ENCODE data around the gene STRIT1.

GRCh38 chr3:155244216-155244615, 49.3 kb downstream of the STRIT1 start:
- no peak for TF ChIP-seq GLIS3 (CRISPR knock-in tag; IDR thresholded peaks at IDR 0.05)
- TF ChIP-seq, protein P1, sequence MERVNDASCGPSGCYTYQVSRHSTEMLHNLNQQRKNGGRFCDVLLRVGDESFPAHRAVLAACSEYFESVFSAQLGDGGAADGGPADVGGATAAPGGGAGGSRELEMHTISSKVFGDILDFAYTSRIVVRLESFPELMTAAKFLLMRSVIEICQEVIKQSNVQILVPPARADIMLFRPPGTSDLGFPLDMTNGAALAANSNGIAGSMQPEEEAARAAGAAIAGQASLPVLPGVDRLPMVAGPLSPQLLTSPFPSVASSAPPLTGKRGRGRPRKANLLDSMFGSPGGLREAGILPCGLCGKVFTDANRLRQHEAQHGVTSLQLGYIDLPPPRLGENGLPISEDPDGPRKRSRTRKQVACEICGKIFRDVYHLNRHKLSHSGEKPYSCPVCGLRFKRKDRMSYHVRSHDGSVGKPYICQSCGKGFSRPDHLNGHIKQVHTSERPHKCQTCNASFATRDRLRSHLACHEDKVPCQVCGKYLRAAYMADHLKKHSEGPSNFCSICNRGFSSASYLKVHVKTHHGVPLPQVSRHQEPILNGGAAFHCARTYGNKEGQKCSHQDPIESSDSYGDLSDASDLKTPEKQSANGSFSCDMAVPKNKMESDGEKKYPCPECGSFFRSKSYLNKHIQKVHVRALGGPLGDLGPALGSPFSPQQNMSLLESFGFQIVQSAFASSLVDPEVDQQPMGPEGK (CRISPR knock-in tag; IDR thresholded peaks at IDR 0.05; ENCODE audit: borderline replicate concordance) = no peak
- TF ChIP-seq ARNTL (CRISPR knock-in tag; IDR thresholded peaks at IDR 0.05; ENCODE audit: borderline replicate concordance, low read depth) = no peak
- TF ChIP-seq PPARA (CRISPR knock-in tag; IDR thresholded peaks at IDR 0.05; ENCODE audit: borderline replicate concordance) = no peak
- TF ChIP-seq, protein P2, sequence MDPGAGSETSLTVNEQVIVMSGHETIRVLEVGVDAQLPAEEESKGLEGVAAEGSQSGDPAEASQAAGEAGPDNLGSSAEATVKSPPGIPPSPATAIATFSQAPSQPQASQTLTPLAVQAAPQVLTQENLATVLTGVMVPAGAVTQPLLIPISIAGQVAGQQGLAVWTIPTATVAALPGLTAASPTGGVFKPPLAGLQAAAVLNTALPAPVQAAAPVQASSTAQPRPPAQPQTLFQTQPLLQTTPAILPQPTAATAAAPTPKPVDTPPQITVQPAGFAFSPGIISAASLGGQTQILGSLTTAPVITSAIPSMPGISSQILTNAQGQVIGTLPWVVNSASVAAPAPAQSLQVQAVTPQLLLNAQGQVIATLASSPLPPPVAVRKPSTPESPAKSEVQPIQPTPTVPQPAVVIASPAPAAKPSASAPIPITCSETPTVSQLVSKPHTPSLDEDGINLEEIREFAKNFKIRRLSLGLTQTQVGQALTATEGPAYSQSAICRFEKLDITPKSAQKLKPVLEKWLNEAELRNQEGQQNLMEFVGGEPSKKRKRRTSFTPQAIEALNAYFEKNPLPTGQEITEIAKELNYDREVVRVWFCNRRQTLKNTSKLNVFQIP (CRISPR knock-in tag; IDR thresholded peaks at IDR 0.05; ENCODE audit: borderline replicate concordance, low read depth) = no peak
